Measurements from ENCODE around the gene LILRB2.
"Not testable (repeated sequence)": the region's sequence is repeated elsewhere in the genome, so short reads cannot be mapped to it uniquely, and the experiment has no call there.

The LILRB2 gene

DNA sequence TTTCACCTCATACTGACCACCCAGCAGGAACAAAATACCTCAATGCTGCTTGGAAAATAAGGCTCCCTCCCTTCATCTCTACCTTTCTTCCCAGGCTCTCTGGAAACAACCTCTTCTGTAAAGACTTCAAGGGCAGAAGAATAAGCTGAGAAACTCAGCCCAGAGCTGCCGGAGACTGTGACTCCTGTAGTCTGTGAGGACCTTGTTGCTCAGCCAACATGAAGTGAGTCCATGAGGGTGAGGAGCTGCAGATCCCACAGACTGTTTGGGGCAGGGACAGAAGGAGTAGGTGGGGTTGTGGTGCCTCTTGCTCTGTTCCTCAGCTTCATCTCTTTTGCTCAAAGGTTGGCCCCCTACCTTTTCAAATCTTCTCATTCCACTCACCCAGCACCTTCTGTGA lies 24.2 kb upstream of the LILRB2 start:
- DNase-seq (ENCODE audit: low read depth in 1 of 2, low spot score in 1 of 2), result no peak

GRCh38 chr19:54302257-54302656 lies 21.3 kb upstream of the LILRB2 start:
- no peak for DNase-seq (ENCODE audit: low read depth in 1 of 2, low spot score in 1 of 2)

DNA sequence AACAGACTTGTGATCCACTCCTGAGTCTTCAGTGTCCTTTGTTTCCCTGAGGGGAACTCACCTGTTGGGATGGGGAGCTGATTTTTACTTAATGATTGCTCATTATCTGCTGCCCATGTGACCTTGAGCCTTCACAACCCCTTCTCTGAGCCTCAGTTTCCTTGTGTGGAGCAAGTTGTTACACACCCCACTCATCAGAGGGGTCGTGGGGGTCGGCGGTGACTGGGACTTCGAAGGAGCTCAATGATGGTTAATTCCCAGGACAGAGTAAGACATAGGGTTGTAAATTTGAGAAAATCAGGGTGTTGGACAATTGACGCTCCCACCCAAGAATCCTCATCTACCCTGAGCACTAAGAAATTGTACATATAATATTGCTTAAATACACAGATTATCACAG lies 18.6 kb upstream of the LILRB2 start:
- DNase-seq (ENCODE audit: low read depth in 1 of 2, low spot score in 1 of 2), result no peak

- DNase-seq (ENCODE audit: low read depth in 1 of 2, low spot score in 1 of 2), result no peak
These were observed 18.2 kb upstream of the LILRB2 start for GRCh38 chr19:54299126-54299498.

- DNase-seq (ENCODE audit: low read depth in 1 of 2, low spot score in 1 of 2), result no peak
These were observed 17.6 kb upstream of the LILRB2 start for GRCh38 chr19:54298357-54299125.

DNA sequence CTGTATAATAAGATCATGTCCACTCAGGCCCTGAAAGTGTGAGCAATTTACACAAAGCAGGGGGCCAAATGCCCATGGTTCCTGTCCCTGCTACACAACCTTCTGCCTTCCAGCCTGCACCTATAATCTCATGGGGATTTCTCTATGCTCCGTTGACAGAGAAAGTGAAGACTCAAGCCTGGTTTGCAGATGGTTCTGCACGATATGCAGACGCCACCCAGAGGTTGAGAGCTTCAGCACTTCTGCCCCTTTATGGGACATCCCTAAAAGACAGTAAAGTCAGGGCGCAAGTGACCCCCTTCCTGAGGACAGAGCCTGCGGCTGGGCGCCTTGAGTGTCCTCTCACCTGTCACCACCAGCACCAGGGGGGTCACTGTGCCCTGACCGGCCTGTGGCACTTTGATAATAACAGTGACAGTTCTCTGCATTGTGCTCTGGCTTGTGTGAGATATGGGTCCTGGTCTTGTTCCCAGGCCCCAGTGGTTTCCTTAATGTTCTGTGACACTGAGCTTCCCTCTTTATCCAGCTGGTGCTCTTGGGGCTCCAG lies 16.9 kb upstream of the LILRB2 start:
- no peak for DNase-seq (ENCODE audit: low read depth in 1 of 2, low spot score in 1 of 2)

DNA sequence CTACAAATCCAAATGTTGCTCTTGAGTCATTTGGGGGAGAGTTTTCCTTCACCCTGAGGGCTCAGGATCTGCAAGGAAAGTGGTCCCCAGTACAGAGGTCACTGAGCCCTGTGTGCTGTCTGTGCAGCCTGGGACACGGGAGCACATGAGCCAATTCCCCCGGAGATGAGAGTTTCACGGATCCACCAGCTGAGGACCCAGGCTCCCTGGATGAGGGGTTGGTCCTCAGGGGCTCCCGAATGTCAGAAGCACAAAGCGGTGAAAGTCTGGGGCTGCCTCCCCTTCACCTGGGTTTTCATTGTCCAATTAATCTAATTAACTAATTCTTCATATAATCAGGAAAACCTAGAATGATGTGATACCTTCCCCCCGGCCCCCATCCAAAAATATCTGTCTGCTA lies 13.6 kb upstream of the LILRB2 start:
- DNase-seq (ENCODE audit: low read depth in 1 of 2, low spot score in 1 of 2), result no peak

GRCh38 chr19:54289160-54289559 lies 8.2 kb upstream of the LILRB2 start:
- not testable (repeated sequence) for DNase-seq (ENCODE audit: low read depth in 1 of 2, low spot score in 1 of 2)

DNA sequence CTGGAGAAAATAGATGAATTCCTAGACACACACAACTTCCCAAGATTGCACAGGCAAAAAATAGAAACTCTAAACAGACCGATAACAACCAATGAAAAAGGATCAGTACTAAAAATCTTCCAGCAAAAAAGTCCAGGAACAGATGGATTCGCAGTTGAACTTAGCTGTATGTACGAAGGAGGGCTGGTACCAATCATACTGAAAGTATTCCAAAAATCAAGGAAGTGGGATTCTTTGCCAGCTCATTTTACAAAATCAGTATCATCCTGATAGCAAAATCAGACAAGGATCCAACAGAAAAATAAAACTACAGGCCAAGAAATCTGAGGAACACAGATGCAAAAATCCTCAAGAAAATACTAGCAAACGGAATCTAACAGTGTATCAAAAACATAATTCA lies 6.5 kb upstream of the LILRB2 start:
- no peak for DNase-seq (ENCODE audit: low read depth in 1 of 2, low spot score in 1 of 2)

DNA sequence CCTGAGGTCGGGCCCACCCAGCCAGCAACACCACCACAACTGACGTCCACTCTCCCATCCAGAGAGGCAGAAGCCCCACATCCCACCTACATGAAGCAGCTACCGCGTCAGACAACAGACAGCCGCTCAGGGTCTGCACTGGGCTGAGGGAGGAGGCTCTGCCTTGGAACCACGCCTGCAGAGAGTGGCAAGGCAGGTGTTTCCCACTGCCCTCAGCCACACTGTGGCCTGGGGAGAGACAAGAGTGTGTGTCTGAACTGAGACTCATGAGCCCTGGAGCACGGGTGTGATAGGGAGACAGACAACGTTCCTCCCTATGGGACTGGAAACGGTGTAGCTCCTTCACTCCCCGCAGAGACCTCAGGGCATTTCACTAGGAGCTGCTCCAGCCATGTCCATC lies 5.4 kb upstream of the LILRB2 start:
- not testable (repeated sequence) for DNase-seq (ENCODE audit: low read depth in 1 of 2, low spot score in 1 of 2)

DNA sequence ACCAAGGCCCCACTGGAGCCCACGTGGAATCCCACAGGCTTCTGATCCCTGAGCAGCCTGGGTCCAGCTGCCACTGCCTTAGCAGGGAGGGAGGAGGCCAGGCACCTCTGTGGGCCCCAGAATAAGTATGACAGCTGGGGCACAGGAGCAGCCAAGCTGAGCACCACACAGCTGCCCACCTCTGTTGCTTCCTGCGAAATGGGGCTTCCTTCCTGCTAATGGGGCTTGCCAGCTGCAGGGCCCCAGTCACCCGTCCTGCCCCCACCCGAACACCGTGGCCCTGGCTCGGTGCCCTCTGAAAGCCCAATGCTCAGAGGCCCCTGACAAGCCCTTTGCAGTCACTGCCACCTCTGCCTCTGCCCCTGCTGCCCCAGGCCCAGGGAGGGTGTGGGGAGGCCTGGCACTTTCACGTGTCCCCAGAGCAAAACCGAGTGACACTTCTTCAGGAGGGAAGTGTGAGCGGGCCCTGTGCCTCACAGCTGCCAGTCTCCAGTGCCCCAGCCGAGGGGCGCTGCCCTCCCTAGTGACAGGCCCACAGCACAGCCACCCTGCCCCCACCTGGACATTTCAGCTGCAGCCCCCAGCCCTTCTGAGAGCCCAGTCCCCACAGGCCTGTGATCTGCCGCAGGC lies 4.6 kb upstream of the LILRB2 start:
- not testable (repeated sequence) for DNase-seq (ENCODE audit: low read depth in 1 of 2, low spot score in 1 of 2)

- DNase-seq (ENCODE audit: low read depth in 1 of 2, low spot score in 1 of 2), result no peak
These were observed 2.0 kb upstream of the LILRB2 start for GRCh38 chr19:54282686-54283470.

GRCh38 chr19:54281729-54282075 lies 792 bp upstream of the LILRB2 start:
- not testable (repeated sequence) for DNase-seq (ENCODE audit: low read depth in 1 of 2, low spot score in 1 of 2)

GRCh38 chr19:54280441-54280840 lies 469 bp downstream of the LILRB2 start:
- DNase-seq (ENCODE audit: low read depth in 1 of 2, low spot score in 1 of 2), result not testable (repeated sequence)

DNA sequence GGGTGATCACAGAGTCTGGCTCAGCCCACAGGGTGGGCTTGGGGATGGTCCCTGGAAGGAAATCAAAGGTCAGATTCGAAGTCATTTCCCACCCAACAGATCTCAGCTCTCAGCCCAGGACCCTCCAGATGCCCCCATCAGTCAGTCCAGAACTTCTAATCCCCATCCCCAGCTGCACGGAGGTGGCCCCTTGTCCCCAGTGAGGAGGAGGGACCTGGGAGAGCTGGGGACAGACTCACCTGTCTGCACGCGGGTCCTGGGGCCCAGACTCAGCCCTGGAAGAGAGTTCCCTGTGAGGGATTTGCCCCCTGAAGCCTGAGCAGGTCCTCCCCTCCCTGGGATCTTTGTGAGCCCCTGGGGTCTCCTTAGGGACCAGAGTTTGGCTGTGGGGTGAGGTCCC lies 885 bp downstream of the LILRB2 start:
- DNase-seq (ENCODE audit: low read depth in 1 of 2, low spot score in 1 of 2), result not testable (repeated sequence)

DNA sequence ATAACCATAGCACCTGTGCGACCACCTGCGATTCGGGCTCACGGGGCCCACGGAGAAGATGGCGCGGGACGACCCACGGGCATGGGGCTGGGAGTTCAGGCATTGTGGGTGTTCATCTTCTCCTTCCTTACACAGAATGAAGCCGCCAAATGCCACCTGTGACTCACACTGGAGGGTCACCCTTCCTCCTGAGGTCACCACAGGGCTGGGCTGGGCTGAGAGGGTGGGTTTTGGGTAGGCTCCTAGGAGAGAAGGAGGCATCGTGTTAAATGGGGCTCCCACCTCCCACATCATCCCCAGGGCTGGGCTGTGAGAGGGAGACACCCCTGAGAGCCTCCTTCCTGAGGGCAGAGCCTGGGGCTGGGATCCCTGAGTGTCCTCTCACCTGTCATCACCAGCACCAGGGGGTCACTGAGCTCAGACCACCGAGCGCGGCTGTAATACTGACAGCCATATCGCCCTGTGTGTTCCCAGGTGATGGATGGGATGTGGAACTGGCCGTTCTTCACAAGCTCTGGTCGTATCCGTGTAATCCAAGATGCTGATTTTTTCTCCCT lies 1.4 kb downstream of the LILRB2 start:
- DNase-seq (ENCODE audit: low read depth in 1 of 2, low spot score in 1 of 2), result no peak

DNA sequence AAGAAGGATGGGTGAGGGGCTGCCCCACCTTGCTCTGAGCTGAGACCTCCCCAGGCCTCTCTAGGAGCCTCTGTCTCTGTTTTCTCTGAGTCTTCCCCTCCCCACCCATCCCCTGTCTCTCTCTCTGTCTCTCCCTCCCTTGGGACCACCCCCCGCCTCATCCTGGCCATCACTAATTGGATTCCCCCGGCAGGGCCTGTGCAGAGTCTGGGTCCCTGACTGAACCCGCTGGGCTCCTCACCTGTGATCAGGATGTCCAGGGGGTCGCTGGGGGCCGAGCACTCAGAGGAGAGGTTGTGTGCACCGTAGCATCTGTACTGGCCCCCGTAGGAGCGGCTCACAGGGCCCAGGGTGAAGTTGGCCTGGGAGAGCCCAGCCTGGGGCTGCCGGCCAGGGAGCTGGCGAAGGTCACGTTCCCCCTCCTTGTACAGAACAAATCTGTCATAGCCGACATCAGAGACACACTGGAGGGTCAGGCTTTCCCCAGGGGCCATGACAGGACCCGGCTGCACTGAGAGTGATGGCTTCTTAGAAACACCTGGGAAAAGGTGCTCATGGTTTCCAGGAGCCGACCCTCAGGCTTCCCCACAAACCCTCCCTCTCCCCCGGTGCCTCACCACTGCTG lies 2.2 kb downstream of the LILRB2 start:
- DNase-seq (ENCODE audit: low read depth in 1 of 2, low spot score in 1 of 2), result not testable (repeated sequence)

DNA sequence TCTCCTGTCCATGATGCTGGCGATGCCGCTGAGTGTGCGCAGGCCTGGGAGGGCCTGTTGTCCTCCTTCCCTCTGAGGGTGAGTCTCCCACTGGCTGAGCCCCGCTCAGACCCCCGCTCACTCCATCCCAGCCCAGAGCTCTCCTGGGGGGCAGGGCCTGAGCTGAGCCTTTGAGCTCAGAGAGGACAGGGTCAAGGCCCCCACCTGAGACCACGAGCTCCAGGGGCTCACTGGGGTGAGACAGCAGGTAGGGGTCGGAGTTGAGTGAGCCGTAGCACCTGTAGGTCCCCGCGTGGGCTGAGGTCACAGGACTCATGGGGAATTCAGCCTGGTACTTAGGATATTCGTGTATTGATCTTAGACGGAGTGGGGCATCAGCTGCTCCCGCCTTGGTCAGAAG lies 2.9 kb downstream of the LILRB2 start:
- DNase-seq (ENCODE audit: low read depth in 1 of 2, low spot score in 1 of 2), result not testable (repeated sequence)

DNA sequence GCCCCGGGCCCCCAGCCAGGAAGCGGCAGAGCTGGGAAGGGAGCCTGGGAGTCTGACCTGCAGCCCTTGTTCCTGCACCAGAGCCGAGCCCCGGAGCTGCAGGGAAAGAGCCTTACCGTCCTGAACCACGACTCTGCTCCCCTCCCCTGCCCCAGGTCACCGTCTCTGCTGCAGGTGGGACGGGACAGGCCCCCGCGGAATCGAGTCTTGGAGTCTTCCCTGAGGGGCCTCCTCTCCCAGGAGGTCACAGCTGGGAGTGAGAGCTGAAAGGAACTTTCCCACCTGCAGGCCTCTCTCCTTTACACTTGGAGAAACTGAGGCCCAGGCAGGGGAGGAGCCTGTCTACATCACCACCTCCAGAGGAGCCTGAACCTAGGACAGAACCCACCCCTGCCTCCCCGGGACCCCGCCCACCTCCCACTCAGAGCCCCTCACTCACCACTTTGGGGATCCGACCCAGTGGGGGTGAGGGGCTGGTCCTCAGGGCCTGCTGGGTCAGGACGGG lies 3.7 kb downstream of the LILRB2 start:
- DNase-seq (ENCODE audit: low read depth in 1 of 2, low spot score in 1 of 2), result not testable (repeated sequence)

- no peak for DNase-seq (ENCODE audit: low read depth in 1 of 2, low spot score in 1 of 2)
These were observed 5.0 kb downstream of the LILRB2 start for GRCh38 chr19:54275951-54276350.

GRCh38 chr19:54274516-54274915 lies 6.4 kb downstream of the LILRB2 start:
- not testable (repeated sequence) for DNase-seq (ENCODE audit: low read depth in 1 of 2, low spot score in 1 of 2)

Measured in stimulated activated CD4-positive, alpha-beta T cell treated with anti-CD3 and anti-CD28 coated beads, Interleukin-15, amount 100 ng/mL, for 1 hour (primary cell).